ENCODE results near the gene GALNT10.

GALNT10 gene

GRCh38 chr5:154368041-154368800, 177.7 kb downstream of the GALNT10 start:
- DNase-seq: no peak
- Histone ChIP-seq H3K27ac (ENCODE audit: low read length) (no peak overlapping the region), H3K9ac (ENCODE audit: low read depth, low read length) (no peak overlapping the region)

GRCh38 chr5:154369682-154370081, 179.1 kb downstream of the GALNT10 start:
- Histone ChIP-seq H3K4me3 (ENCODE audit: low read depth in 1 of 2, low read length in 2 of 2) (no peak overlapping the region), H3K36me3 (ENCODE audit: insufficient read depth, low read length) (no peaks in the 10 kb centered on the region), H4K20me1 (ENCODE audit: insufficient read depth, low read length) (no peaks in the 10 kb centered on the region; the same call in 1 of the 2 replicates), H3K9me3 (ENCODE audit: insufficient read depth, low read length, severe bottlenecking) (no peaks in the 10 kb centered on the region), H3K79me2 (ENCODE audit: insufficient read depth, low read length) (no peaks in the 10 kb centered on the region), H3K27me3 (ENCODE audit: insufficient read depth, low read length, poor library complexity) (no peaks in the 10 kb centered on the region), H3K4me1 (ENCODE audit: insufficient read depth, low read length) (no peaks in the 10 kb centered on the region), H2AFZ (ENCODE audit: low read depth, low read length) (no peak overlapping the region), H3K9ac (ENCODE audit: low read depth, low read length) (no peak overlapping the region), H3K27ac (ENCODE audit: low read length) (no peak overlapping the region), H3K4me2 (ENCODE audit: insufficient read depth, low read length) (no peak overlapping the region)
- ATAC-seq (ENCODE audit: insufficient read depth, low read depth) (no peak), DNase-seq (no peak)
- TF ChIP-seq, protein P1, sequence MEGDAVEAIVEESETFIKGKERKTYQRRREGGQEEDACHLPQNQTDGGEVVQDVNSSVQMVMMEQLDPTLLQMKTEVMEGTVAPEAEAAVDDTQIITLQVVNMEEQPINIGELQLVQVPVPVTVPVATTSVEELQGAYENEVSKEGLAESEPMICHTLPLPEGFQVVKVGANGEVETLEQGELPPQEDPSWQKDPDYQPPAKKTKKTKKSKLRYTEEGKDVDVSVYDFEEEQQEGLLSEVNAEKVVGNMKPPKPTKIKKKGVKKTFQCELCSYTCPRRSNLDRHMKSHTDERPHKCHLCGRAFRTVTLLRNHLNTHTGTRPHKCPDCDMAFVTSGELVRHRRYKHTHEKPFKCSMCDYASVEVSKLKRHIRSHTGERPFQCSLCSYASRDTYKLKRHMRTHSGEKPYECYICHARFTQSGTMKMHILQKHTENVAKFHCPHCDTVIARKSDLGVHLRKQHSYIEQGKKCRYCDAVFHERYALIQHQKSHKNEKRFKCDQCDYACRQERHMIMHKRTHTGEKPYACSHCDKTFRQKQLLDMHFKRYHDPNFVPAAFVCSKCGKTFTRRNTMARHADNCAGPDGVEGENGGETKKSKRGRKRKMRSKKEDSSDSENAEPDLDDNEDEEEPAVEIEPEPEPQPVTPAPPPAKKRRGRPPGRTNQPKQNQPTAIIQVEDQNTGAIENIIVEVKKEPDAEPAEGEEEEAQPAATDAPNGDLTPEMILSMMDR (IDR thresholded peaks at IDR 0.05; ENCODE audit: borderline replicate concordance, extremely low read depth, low read length, poor library complexity, severe bottlenecking): no peak
- no peak for TF ChIP-seq EZH2 (IDR thresholded peaks at IDR 0.05; ENCODE audit: borderline replicate concordance, low read depth, low read length, severe bottlenecking)

More at GRCh38 chr5:154368041-154368800, 177.7 kb downstream of the GALNT10 start:
- TF ChIP-seq EZH2 (IDR thresholded peaks at IDR 0.05; ENCODE audit: borderline replicate concordance, low read depth, low read length, severe bottlenecking): no peak
- TF ChIP-seq, protein P1 (IDR thresholded peaks at IDR 0.05; ENCODE audit: borderline replicate concordance, extremely low read depth, low read length, poor library complexity, severe bottlenecking): no peak
- Histone ChIP-seq H2AFZ (ENCODE audit: low read depth, low read length) (no peak overlapping the region), H3K79me2 (ENCODE audit: insufficient read depth, low read length) (no peaks in the 10 kb centered on the region), H3K4me2 (ENCODE audit: insufficient read depth, low read length) (no peak overlapping the region), H3K36me3 (ENCODE audit: insufficient read depth, low read length) (no peaks in the 10 kb centered on the region), H3K4me3 (ENCODE audit: low read depth in 1 of 2, low read length in 2 of 2) (no peak overlapping the region), H3K9me3 (ENCODE audit: insufficient read depth, low read length, severe bottlenecking) (no peaks in the 10 kb centered on the region), H3K27me3 (ENCODE audit: insufficient read depth, low read length, poor library complexity) (no peaks in the 10 kb centered on the region), H3K4me1 (ENCODE audit: insufficient read depth, low read length) (no peaks in the 10 kb centered on the region), H4K20me1 (ENCODE audit: insufficient read depth, low read length) (no peaks in the 10 kb centered on the region; the same call in 1 of the 2 replicates)
- ATAC-seq (ENCODE audit: insufficient read depth, low read depth): no peak

- Histone ChIP-seq H3K36me3 (ENCODE audit: insufficient read depth, low read length) (no peaks in the 10 kb centered on the region), H2AFZ (ENCODE audit: low read depth, low read length) (no peak overlapping the region), H4K20me1 (ENCODE audit: insufficient read depth, low read length) (no peaks in the 10 kb centered on the region; the same call in 1 of the 2 replicates), H3K27me3 (ENCODE audit: insufficient read depth, low read length, poor library complexity) (no peaks in the 10 kb centered on the region), H3K27ac (ENCODE audit: low read length) (no peak overlapping the region), H3K9me3 (ENCODE audit: insufficient read depth, low read length, severe bottlenecking) (no peaks in the 10 kb centered on the region), H3K79me2 (ENCODE audit: insufficient read depth, low read length) (no peaks in the 10 kb centered on the region), H3K4me2 (ENCODE audit: insufficient read depth, low read length) (no peak overlapping the region), H3K4me3 (ENCODE audit: low read depth in 1 of 2, low read length in 2 of 2) (no peak overlapping the region), H3K9ac (ENCODE audit: low read depth, low read length) (no peak overlapping the region), H3K4me1 (ENCODE audit: insufficient read depth, low read length) (no peaks in the 10 kb centered on the region)
- TF ChIP-seq EZH2 (IDR thresholded peaks at IDR 0.05; ENCODE audit: borderline replicate concordance, low read depth, low read length, severe bottlenecking): no peak
- TF ChIP-seq, protein P1 (IDR thresholded peaks at IDR 0.05; ENCODE audit: borderline replicate concordance, extremely low read depth, low read length, poor library complexity, severe bottlenecking): no peak
- ATAC-seq (ENCODE audit: insufficient read depth, low read depth) (no peak), DNase-seq (no peak)
Measured at GRCh38 chr5:154370119-154370518, 179.6 kb downstream of the GALNT10 start.
